Muscle of leg (tissue), 11 donors: ENCODE results near the gene MDH1B. TPM values are rescaled to one million over a fixed set of nuclear protein-coding genes. Genes with fewer than 3 reads are reported as not detected.
"Not testable (repeated sequence)": the region's sequence is repeated elsewhere in the genome, so short reads cannot be mapped to it uniquely, and the experiment has no call there.

ENCODE experiments used
- DNase-seq: peaks from one replicate; pipeline ENCODE4 v3.0.0; 2013
- H3K27ac ChIP-seq: one replicate; pipeline ENCODE4 v1.5.1; 2013; ENCODE audit warnings: mild to moderate bottlenecking, low read length, control low read depth
- H3K27me3 ChIP-seq: one replicate; pipeline ENCODE4 v1.6.1; 2013; ENCODE audit warnings: low read length; ENCODE audit not compliant: control insufficient read depth, insufficient read depth
- H3K36me3 ChIP-seq: one replicate; pipeline ENCODE4 v1.6.1; 2013; ENCODE audit warnings: low read length; ENCODE audit not compliant: control insufficient read depth, insufficient read depth
- H3K4me1 ChIP-seq: one replicate; pipeline ENCODE4 v1.6.1; 2013; ENCODE audit warnings: low read length; ENCODE audit not compliant: control insufficient read depth, insufficient read depth
- H3K4me3 ChIP-seq: one replicate; pipeline ENCODE4 v1.5.1; 2013; ENCODE audit warnings: low read length, control low read depth
- H3K9me3 ChIP-seq: replicated peaks from 2 replicates; pipeline ENCODE4 v1.6.1; 2013; ENCODE audit warnings: low read depth, low read length; ENCODE audit not compliant: control insufficient read depth
- WGBS: methylation state at CpG from one replicate; pipeline ENCODE4 v1.1.5; 2013; ENCODE audit warnings: missing lambda C conversion rate; ENCODE audit not compliant: insufficient coverage; 5-methylcytosine and 5-hydroxymethylcytosine counted together
- polyA plus RNA-seq, 8 donors: library from polyadenylated mRNA; unstranded; fragments of 120-200 nt; gene quantifications; one replicate each; pipeline versions ENCODE4 v1.2.1 to v1.2.3, GENCODE V29; 2013; ENCODE audit warnings: inconsistent platforms in 1 of 8, low replicate concordance in 1 of 8; ENCODE audit not compliant: insufficient read length in 8 of 8, insufficient read depth in 1 of 8
- total RNA-seq: library from RNA; stranded (reverse); fragments of 120-200 nt; gene quantifications from one replicate; pipeline ENCODE4 v1.2.4, GENCODE V29; 2013

The MDH1B gene
- total and polyA plus RNA-seq, 9 donors = 0.23 to 0.69 (median 0.43) TPM

- DNase-seq = no peak
- no peaks in the 10 kb centered on the region for H3K36me3 ChIP-seq
- H3K4me3 ChIP-seq = no peak overlapping the region
- no peaks in the 10 kb centered on the region for H3K27me3 ChIP-seq
- no CpG with 5 or more reads among the region's 1 CpG for WGBS
- H3K27ac ChIP-seq = no peak overlapping the region
- H3K4me1 ChIP-seq = no peaks in the 10 kb centered on the region
- H3K9me3 ChIP-seq = no peaks in the 10 kb centered on the region
These were observed 41.8 kb downstream of the MDH1B start for GRCh38 chr2:206723288-206723687.

- WGBS = no CpG with 5 or more reads among the region's 4 CpGs
These were observed 43.7 kb downstream of the MDH1B start for GRCh38 chr2:206721256-206721920.

DNA sequence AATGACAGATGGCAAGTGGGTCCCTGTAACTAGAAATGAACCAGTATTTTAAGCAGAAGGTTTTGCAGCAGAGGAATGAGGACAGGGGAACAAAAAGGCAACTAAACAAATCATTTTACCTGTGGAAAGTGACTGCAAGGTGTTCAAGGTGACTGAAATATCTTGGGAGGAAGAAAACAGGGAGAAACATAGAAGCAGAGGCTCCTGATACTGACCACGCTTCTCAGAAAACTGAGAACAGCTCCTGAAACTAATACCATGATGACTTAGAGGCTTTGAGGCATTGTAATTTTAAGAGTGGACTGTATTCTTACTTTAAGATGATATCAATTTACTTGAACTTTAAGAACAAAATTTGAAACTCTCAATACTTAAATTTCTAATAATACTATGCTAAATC lies 46.8 kb downstream of the MDH1B start, which contains the start of gene DYTN:
Gene DYTN, minus strand, starts transcription at position 101 of the 400 bp plus-strand sequence. CDS start 117 bp downstream, outside the sequence.
- Histone ChIP-seq H3K27me3 (no peaks in the 10 kb centered on the region), H3K27ac (no peak within 1 kb of the TSS), H3K36me3 (no peaks in the 10 kb centered on the region), H3K4me1 (no peaks in the 10 kb centered on the region), H3K4me3 (no peak within 1 kb of the TSS), H3K9me3 (no peaks in the 10 kb centered on the region)
- WGBS = no CpG with 5 or more reads among the region's 1 CpG
- no peak for DNase-seq

More at GRCh38 chr2:206721256-206721920, 43.7 kb downstream of the MDH1B start:
- Histone ChIP-seq H3K27me3 (no peaks in the 10 kb centered on the region), H3K9me3 (no peaks in the 10 kb centered on the region), H3K27ac (no peak overlapping the region), H3K4me3 (no peak overlapping the region), H3K4me1 (no peaks in the 10 kb centered on the region), H3K36me3 (no peaks in the 10 kb centered on the region)
- no peak for DNase-seq

DNA sequence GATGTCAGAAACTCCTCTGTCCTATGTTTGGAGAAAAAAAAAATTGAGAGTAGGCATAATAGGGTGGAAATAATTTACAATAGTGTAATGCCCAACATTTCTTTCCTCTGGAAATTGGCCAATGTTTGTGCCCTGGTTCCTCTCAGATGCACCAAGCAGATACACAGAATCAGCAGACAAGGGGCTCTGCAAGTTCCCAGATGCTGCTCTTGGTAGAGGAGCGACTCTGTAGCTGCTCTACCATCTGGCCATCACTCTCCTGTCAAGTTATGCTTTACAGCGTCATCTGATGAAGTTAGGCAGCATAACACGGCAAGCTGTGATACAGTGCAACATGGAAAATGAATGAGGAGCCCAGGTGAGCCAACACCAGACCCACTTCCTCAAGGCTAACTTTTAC lies 48.5 kb downstream of the MDH1B start:
- H3K4me3 ChIP-seq = no peak overlapping the region
- 77% methylated on average over 3 of the region's 3 CpGs for WGBS
- DNase-seq = no peak
- no peaks in the 10 kb centered on the region for H3K4me1 ChIP-seq
- no peaks in the 10 kb centered on the region for H3K9me3 ChIP-seq
- no peaks in the 10 kb centered on the region for H3K27me3 ChIP-seq
- no peaks in the 10 kb centered on the region for H3K36me3 ChIP-seq
- no peak overlapping the region for H3K27ac ChIP-seq

GRCh38 chr2:206715183-206715582 lies 49.9 kb downstream of the MDH1B start:
- not testable (repeated sequence) for H3K36me3 ChIP-seq, DNase-seq, H3K4me1 ChIP-seq, H3K27me3 ChIP-seq, H3K27ac ChIP-seq, H3K9me3 ChIP-seq, H3K4me3 ChIP-seq
- no CpG with 5 or more reads among the region's 4 CpGs for WGBS

- no peaks in the 10 kb centered on the region for H3K27me3 ChIP-seq
- H3K36me3 ChIP-seq = no peaks in the 10 kb centered on the region
- no peak overlapping the region for H3K4me3 ChIP-seq
- DNase-seq = peak; percentile 23
- 32% methylated on average over 1 of the region's 4 CpGs for WGBS
- H3K27ac ChIP-seq = no peak overlapping the region
- H3K9me3 ChIP-seq = no peaks in the 10 kb centered on the region
- H3K4me1 ChIP-seq = no peaks in the 10 kb centered on the region
These were observed 51.4 kb downstream of the MDH1B start for GRCh38 chr2:206713746-206714145.

- Histone ChIP-seq H3K9me3 (no peaks in the 10 kb centered on the region), H3K27me3 (no peaks in the 10 kb centered on the region), H3K4me1 (no peaks in the 10 kb centered on the region), H3K4me3 (no peak overlapping the region), H3K36me3 (no peaks in the 10 kb centered on the region), H3K27ac (no peak overlapping the region)
- WGBS = 80% methylated on average over 1 of the region's 5 CpGs
- DNase-seq = no peak
These were observed 56.8 kb downstream of the MDH1B start for GRCh38 chr2:206708286-206708685.

- Histone ChIP-seq H3K4me1 (no peaks in the 10 kb centered on the region), H3K9me3 (no peaks in the 10 kb centered on the region), H3K36me3 (no peaks in the 10 kb centered on the region), H3K4me3 (no peak overlapping the region), H3K27ac (no peak overlapping the region), H3K27me3 (no peaks in the 10 kb centered on the region)
- no peak for DNase-seq
- WGBS = 79% methylated on average over 7 of the region's 10 CpGs
These were observed 57.9 kb downstream of the MDH1B start for GRCh38 chr2:206707164-206707701.

- Histone ChIP-seq H3K4me1 (no peaks in the 10 kb centered on the region), H3K36me3 (no peaks in the 10 kb centered on the region), H3K27ac (no peak overlapping the region), H3K9me3 (no peaks in the 10 kb centered on the region), H3K27me3 (no peaks in the 10 kb centered on the region), H3K4me3 (no peak overlapping the region)
- 70% methylated on average over 6 of the region's 8 CpGs for WGBS
- DNase-seq = no peak
These were observed 63.0 kb downstream of the MDH1B start for GRCh38 chr2:206701952-206702605.

DNA sequence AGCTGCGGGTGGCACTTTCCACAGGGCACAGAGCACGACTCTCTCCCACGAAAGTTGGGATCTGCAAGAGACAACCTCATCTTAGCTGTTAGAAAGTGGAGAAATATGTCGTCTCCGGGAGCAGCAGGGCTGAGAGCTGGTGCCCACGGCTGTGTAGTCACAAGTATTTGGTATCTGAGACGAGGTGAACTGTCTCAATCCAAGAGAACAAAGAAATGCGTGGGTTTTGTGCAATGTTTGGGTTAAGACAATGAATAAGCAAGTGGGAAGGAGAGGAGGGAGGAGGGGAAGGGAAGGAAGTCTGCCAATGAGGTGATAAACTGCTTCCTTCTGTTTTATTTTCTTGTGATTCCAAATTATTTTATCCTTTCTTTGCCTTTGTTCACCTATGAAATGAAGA lies 65.0 kb downstream of the MDH1B start:
- H3K4me1 ChIP-seq = no peaks in the 10 kb centered on the region
- no peaks in the 10 kb centered on the region for H3K27me3 ChIP-seq
- H3K9me3 ChIP-seq = no peaks in the 10 kb centered on the region
- no peaks in the 10 kb centered on the region for H3K36me3 ChIP-seq
- 66% methylated on average over 7 of the region's 8 CpGs for WGBS
- H3K4me3 ChIP-seq = no peak overlapping the region
- H3K27ac ChIP-seq = no peak overlapping the region
- no peak for DNase-seq
